ENCODE results near the gene LYPD6B.

The LYPD6B gene

GRCh38 chr2:149100739-149101699 is 62.5 kb downstream of the LYPD6B start:
- Histone ChIP-seq H3K36me3 (ENCODE audit: control insufficient read depth in 1 of 2, insufficient read depth in 2 of 2, low read length in 2 of 2) (no peaks in the 10 kb centered on the region), H3K9me3 (ENCODE audit: control insufficient read depth in 1 of 2, low read length in 2 of 2) (peaks cover 0 to 3% of the 10 kb centered on the region in 2 donors), H3K27ac (ENCODE audit: low read length) (no peak overlapping the region), H3K4me1 (ENCODE audit: control insufficient read depth in 1 of 2, insufficient read depth in 2 of 2, low read length in 2 of 2) (no peaks in the 10 kb centered on the region), H3K4me3 (ENCODE audit: low read depth in 1 of 2, low read length in 2 of 2) (no peak overlapping the region), H3K27me3 (ENCODE audit: low read depth, low read length) (no peaks in the 10 kb centered on the region)

- H3K27ac ChIP-seq (ENCODE audit: low read length), result no peak overlapping the region
- H3K36me3 ChIP-seq (ENCODE audit: control insufficient read depth in 1 of 2, insufficient read depth in 2 of 2, low read length in 2 of 2), result no peaks in the 10 kb centered on the region
- no peaks in the 10 kb centered on the region for H3K27me3 ChIP-seq (ENCODE audit: low read depth, low read length)
- H3K9me3 ChIP-seq (ENCODE audit: control insufficient read depth in 1 of 2, low read length in 2 of 2), result peaks cover 0 to 3% of the 10 kb centered on the region in 2 donors
- H3K4me1 ChIP-seq (ENCODE audit: control insufficient read depth in 1 of 2, insufficient read depth in 2 of 2, low read length in 2 of 2), result no peaks in the 10 kb centered on the region
- no peak overlapping the region for H3K4me3 ChIP-seq (ENCODE audit: low read depth in 1 of 2, low read length in 2 of 2)
These were observed 63.3 kb downstream of the LYPD6B start for GRCh38 chr2:149101818-149102217.

- no peak overlapping the region for H3K4me3 ChIP-seq (ENCODE audit: low read depth in 1 of 2, low read length in 2 of 2)
- no peak overlapping the region for H3K27ac ChIP-seq (ENCODE audit: low read length)
- H3K36me3 ChIP-seq (ENCODE audit: control insufficient read depth in 1 of 2, insufficient read depth in 2 of 2, low read length in 2 of 2), result no peaks in the 10 kb centered on the region
- H3K27me3 ChIP-seq (ENCODE audit: low read depth, low read length), result no peaks in the 10 kb centered on the region
- H3K9me3 ChIP-seq (ENCODE audit: control insufficient read depth in 1 of 2, low read length in 2 of 2), result peaks cover 0 to 3% of the 10 kb centered on the region in 2 donors
- H3K4me1 ChIP-seq (ENCODE audit: control insufficient read depth in 1 of 2, insufficient read depth in 2 of 2, low read length in 2 of 2), result no peaks in the 10 kb centered on the region
These were observed 64.7 kb downstream of the LYPD6B start for GRCh38 chr2:149103081-149103620.

- Histone ChIP-seq H3K27me3 (ENCODE audit: low read depth, low read length) (no peaks in the 10 kb centered on the region), H3K27ac (ENCODE audit: low read length) (no peak overlapping the region), H3K4me3 (ENCODE audit: low read depth in 1 of 2, low read length in 2 of 2) (no peak overlapping the region), H3K9me3 (ENCODE audit: control insufficient read depth in 1 of 2, low read length in 2 of 2) (peaks cover 0 to 3% of the 10 kb centered on the region in 2 donors), H3K36me3 (ENCODE audit: control insufficient read depth in 1 of 2, insufficient read depth in 2 of 2, low read length in 2 of 2) (no peaks in the 10 kb centered on the region), H3K4me1 (ENCODE audit: control insufficient read depth in 1 of 2, insufficient read depth in 2 of 2, low read length in 2 of 2) (no peaks in the 10 kb centered on the region)
These were observed 65.7 kb downstream of the LYPD6B start for GRCh38 chr2:149104221-149104620.

DNA sequence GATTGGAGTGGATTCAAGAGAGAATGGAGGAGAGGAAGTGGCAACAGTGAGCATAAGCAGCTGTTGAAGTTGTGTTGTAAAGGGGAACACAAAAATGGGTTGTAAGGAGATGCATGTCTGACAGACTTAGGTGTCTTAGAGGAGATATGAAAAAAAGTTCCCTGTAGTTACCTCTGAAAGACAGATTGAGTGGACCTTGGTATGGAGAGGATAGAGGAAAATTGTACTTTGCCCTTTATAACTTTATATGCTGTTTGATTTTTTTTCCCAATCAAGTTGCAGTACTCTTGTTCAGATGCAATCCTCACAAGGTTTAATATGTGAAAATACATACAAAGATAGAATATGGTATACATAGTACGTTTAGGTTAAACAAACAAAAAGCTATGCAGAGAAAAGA is 73.6 kb downstream of the LYPD6B start:
- Histone ChIP-seq H3K4me3 (ENCODE audit: low read depth in 1 of 2, low read length in 2 of 2) (no peak overlapping the region), H3K36me3 (ENCODE audit: control insufficient read depth in 1 of 2, insufficient read depth in 2 of 2, low read length in 2 of 2) (no peaks in the 10 kb centered on the region), H3K27me3 (ENCODE audit: low read depth, low read length) (no peaks in the 10 kb centered on the region), H3K4me1 (ENCODE audit: control insufficient read depth in 1 of 2, insufficient read depth in 2 of 2, low read length in 2 of 2) (no peaks in the 10 kb centered on the region), H3K27ac (ENCODE audit: low read length) (no peak overlapping the region), H3K9me3 (ENCODE audit: control insufficient read depth in 1 of 2, low read length in 2 of 2) (no peaks in the 10 kb centered on the region)

DNA sequence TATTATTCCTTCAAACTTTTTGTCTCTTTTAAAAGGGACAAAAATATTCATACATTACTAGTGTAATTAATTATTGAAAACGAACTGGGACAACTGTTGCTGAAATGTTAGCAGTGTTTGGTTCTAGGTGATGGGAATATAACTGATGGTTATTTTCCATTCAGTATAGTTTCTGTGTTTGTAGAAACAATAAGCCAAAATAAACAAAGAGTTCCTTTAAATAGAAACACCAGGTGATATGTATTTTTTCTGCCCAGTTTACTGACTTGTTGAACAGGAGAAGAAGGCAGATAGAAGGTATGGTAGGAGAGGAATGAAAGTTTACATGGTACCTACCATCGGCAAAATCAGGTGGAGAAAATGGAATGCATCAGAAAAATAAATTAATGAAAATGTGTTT is 74.2 kb downstream of the LYPD6B start:
- Histone ChIP-seq H3K4me3 (ENCODE audit: low read depth in 1 of 2, low read length in 2 of 2) (no peak overlapping the region), H3K36me3 (ENCODE audit: control insufficient read depth in 1 of 2, insufficient read depth in 2 of 2, low read length in 2 of 2) (no peaks in the 10 kb centered on the region), H3K27me3 (ENCODE audit: low read depth, low read length) (no peaks in the 10 kb centered on the region), H3K4me1 (ENCODE audit: control insufficient read depth in 1 of 2, insufficient read depth in 2 of 2, low read length in 2 of 2) (no peaks in the 10 kb centered on the region), H3K27ac (ENCODE audit: low read length) (no peak overlapping the region), H3K9me3 (ENCODE audit: control insufficient read depth in 1 of 2, low read length in 2 of 2) (no peaks in the 10 kb centered on the region)

DNA sequence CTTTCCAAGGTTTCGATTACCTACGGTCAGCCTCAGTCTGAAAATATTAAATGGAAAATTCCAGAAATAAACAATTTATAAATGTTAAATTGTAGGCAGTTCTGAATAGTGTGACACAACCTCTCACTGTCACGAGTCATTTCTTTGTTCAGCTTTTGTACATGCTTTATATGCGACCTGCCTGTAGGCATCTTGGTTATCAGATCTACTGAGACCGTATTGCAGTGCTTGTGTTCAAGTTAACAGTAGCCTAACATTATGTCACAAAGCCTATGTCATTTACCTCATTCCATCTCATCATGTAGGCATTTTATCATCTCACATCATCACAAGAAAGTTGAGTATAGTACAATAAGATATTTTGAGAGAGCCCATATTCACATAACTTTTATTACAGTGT is 77.3 kb downstream of the LYPD6B start:
- Histone ChIP-seq H3K4me1 (ENCODE audit: control insufficient read depth in 1 of 2, insufficient read depth in 2 of 2, low read length in 2 of 2) (no peaks in the 10 kb centered on the region), H3K27ac (ENCODE audit: low read length) (no peak overlapping the region), H3K27me3 (ENCODE audit: low read depth, low read length) (no peaks in the 10 kb centered on the region), H3K4me3 (ENCODE audit: low read depth in 1 of 2, low read length in 2 of 2) (no peak overlapping the region), H3K36me3 (ENCODE audit: control insufficient read depth in 1 of 2, insufficient read depth in 2 of 2, low read length in 2 of 2) (no peaks in the 10 kb centered on the region), H3K9me3 (ENCODE audit: control insufficient read depth in 1 of 2, low read length in 2 of 2) (no peaks in the 10 kb centered on the region)

DNA sequence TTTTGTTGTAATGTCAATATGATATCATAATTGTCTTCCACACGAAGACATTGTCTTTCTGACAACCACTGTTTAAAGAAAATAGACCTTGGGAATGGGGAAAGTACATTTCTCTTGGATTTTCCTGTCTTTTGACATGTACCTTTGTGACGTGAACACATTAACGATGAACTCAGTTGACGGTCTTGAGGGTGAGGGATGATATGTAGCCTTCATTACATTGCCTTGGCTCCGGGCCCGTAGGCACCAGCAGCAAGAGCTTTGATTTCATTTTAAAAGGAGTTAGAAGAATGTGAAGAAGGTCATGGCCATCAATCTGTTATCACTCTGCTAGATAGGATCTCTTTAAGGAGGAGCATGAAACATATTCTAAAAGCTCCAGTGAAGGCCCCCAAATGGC is 80.9 kb downstream of the LYPD6B start:
- Histone ChIP-seq H3K27me3 (ENCODE audit: low read depth, low read length) (no peaks in the 10 kb centered on the region), H3K4me1 (ENCODE audit: control insufficient read depth in 1 of 2, insufficient read depth in 2 of 2, low read length in 2 of 2) (no peaks in the 10 kb centered on the region), H3K27ac (ENCODE audit: low read length) (no peak overlapping the region), H3K36me3 (ENCODE audit: control insufficient read depth in 1 of 2, insufficient read depth in 2 of 2, low read length in 2 of 2) (no peaks in the 10 kb centered on the region), H3K4me3 (ENCODE audit: low read depth in 1 of 2, low read length in 2 of 2) (no peak overlapping the region), H3K9me3 (ENCODE audit: control insufficient read depth in 1 of 2, low read length in 2 of 2) (no peaks in the 10 kb centered on the region)

GRCh38 chr2:149122516-149122915 is 84.0 kb downstream of the LYPD6B start:
- Histone ChIP-seq H3K27me3 (ENCODE audit: low read depth, low read length) (no peaks in the 10 kb centered on the region), H3K9me3 (ENCODE audit: control insufficient read depth in 1 of 2, low read length in 2 of 2) (no peaks in the 10 kb centered on the region), H3K36me3 (ENCODE audit: control insufficient read depth in 1 of 2, insufficient read depth in 2 of 2, low read length in 2 of 2) (no peaks in the 10 kb centered on the region), H3K4me1 (ENCODE audit: control insufficient read depth in 1 of 2, insufficient read depth in 2 of 2, low read length in 2 of 2) (no peaks in the 10 kb centered on the region), H3K27ac (ENCODE audit: low read length) (no peak overlapping the region), H3K4me3 (ENCODE audit: low read depth in 1 of 2, low read length in 2 of 2) (no peak overlapping the region)

- no peaks in the 10 kb centered on the region for H3K9me3 ChIP-seq (ENCODE audit: control insufficient read depth in 1 of 2, low read length in 2 of 2)
- no peak overlapping the region for H3K27ac ChIP-seq (ENCODE audit: low read length)
- H3K36me3 ChIP-seq (ENCODE audit: control insufficient read depth in 1 of 2, insufficient read depth in 2 of 2, low read length in 2 of 2), result no peaks in the 10 kb centered on the region
- no peaks in the 10 kb centered on the region for H3K4me1 ChIP-seq (ENCODE audit: control insufficient read depth in 1 of 2, insufficient read depth in 2 of 2, low read length in 2 of 2)
- H3K4me3 ChIP-seq (ENCODE audit: low read depth in 1 of 2, low read length in 2 of 2), result no peak overlapping the region
- H3K27me3 ChIP-seq (ENCODE audit: low read depth, low read length), result no peaks in the 10 kb centered on the region
These were observed 86.7 kb downstream of the LYPD6B start for GRCh38 chr2:149125031-149125725.

GRCh38 chr2:149129433-149129832 is 90.9 kb downstream of the LYPD6B start:
- no peak overlapping the region for H3K27ac ChIP-seq (ENCODE audit: low read length)

More at GRCh38 chr2:149129433-149129832, 90.9 kb downstream of the LYPD6B start:
- no peaks in the 10 kb centered on the region for H3K4me1 ChIP-seq (ENCODE audit: control insufficient read depth in 1 of 2, insufficient read depth in 2 of 2, low read length in 2 of 2)
- H3K4me3 ChIP-seq (ENCODE audit: low read depth in 1 of 2, low read length in 2 of 2), result no peak overlapping the region
- H3K27me3 ChIP-seq (ENCODE audit: low read depth, low read length), result no peaks in the 10 kb centered on the region
- no peaks in the 10 kb centered on the region for H3K9me3 ChIP-seq (ENCODE audit: control insufficient read depth in 1 of 2, low read length in 2 of 2)
- H3K36me3 ChIP-seq (ENCODE audit: control insufficient read depth in 1 of 2, insufficient read depth in 2 of 2, low read length in 2 of 2), result no peaks in the 10 kb centered on the region
